Heart right ventricle (tissue), 16 donors: ENCODE data around the gene MEF2B. TPM values are rescaled to one million over a fixed set of nuclear protein-coding genes. Genes with fewer than 3 reads are reported as not detected.

Experiments
- ATAC-seq, 8 donors: fragments of 200-7000 bp; cut with Tn5 transposase; one replicate each; pipeline ENCODE4 v1.9.1; 2020; ENCODE audit warnings: mild to moderate bottlenecking in 8 of 8, moderate library complexity in 8 of 8, moderate number of reproducible peaks in 1 of 8
- DNase-seq, 2 donors: peaks; one replicate each; pipeline ENCODE4 v3.0.0-alpha.2; 2020
- H3K27ac ChIP-seq, 10 donors: fragments of 200-600 bp; sonication (generic) in 2 of 10; one replicate each; pipeline versions ENCODE4 v1.5.0 to v1.8.0; 2020 to 2022; ENCODE audit warnings: mild to moderate bottlenecking in 3 of 10
- H3K27me3 ChIP-seq, 7 donors: fragments of 200-600 bp; one replicate each; pipeline ENCODE4 v1.8.0; 2021 to 2022; ENCODE audit warnings: mild to moderate bottlenecking in 2 of 7
- H3K36me3 ChIP-seq, 9 donors: fragments of 200-600 bp; sonication (generic) in 1 of 9; one replicate each; pipeline versions ENCODE4 v1.5.0 to v1.8.0; 2020 to 2022; ENCODE audit warnings: mild to moderate bottlenecking in 2 of 9
- H3K4me1 ChIP-seq, 9 donors: fragments of 200-600 bp; sonication (generic) in 1 of 9; one replicate each; pipeline versions ENCODE4 v1.5.0 to v1.8.0; 2020 to 2022; ENCODE audit warnings: mild to moderate bottlenecking in 4 of 9
- H3K4me3 ChIP-seq, 10 donors: fragments of 200-600 bp; sonication (generic) in 2 of 10; one replicate each; pipeline versions ENCODE4 v1.5.0 to v1.8.0; 2020 to 2022; ENCODE audit warnings: mild to moderate bottlenecking in 7 of 10, moderate library complexity in 2 of 10
- H3K9me3 ChIP-seq, 11 donors: fragments of 200-600 bp in 10 of 11; sonication (generic) in 2 of 11; one replicate each; pipeline versions ENCODE4 v1.5.0 to v1.8.0; 2013 to 2022; ENCODE audit warnings: mild to moderate bottlenecking in 2 of 11, control low read depth in 1 of 11, moderate library complexity in 1 of 11
- WGBS, 2 donors: extraction: QIAGEN DNeasy Blood & Tissue Kit; methylation state at CpG; one replicate each; pipeline ENCODE4 v1.1.7; 2013; ENCODE audit warnings: inconsistent platforms in 1 of 2; 5-methylcytosine and 5-hydroxymethylcytosine counted together
- intact Hi-C, 10 donors: fragments of 100-400 bp; cut with DNase I; formaldehyde crosslinking; loops; one replicate each; pipeline versions ENCODE4 v1.11.1 to v1.14.2; 2022
- polyA plus RNA-seq, 2 donors: library from polyadenylated mRNA; stranded (reverse); fragments of 200-250 nt; gene quantifications; one replicate each; pipeline ENCODE4 v1.2.3, GENCODE V29; 2013
- total RNA-seq, 10 donors: library from RNA; stranded (reverse); fragmentation: NEBNext Ultra II Directional in 3 of 10; extraction: Animal tissue kit (Norgen Biotek cat#: 25700) in 3 of 10; gene quantifications; one replicate each; pipeline versions ENCODE4 v1.2.1 to v1.2.4, GENCODE V29; 2021 to 2023
- TF ChIP-seq, protein P1 (sequence below), 9 donors: fragments of 200-600 bp; sonication (generic) in 2 of 9; IDR thresholded peaks; one replicate each; pipeline versions ENCODE4 v1.5.0 to v1.8.0; 2021 to 2022; ENCODE audit warnings: antibody characterized with exemption in 9 of 9, mild to moderate bottlenecking in 5 of 9, moderate library complexity in 1 of 9
- donor health status: Arrhythmogenic right ventricular cardiomyopathy.
- donor health status: ischemic (EF 13 %, LVEDD 7.1; RV severe dilation, severe dysfunction).
- donor health status: healthy with polysubstance abuse.
- donor health status: DM: no; HTN: yes; CAD: no.
- donor health status: DM: no; HTN: no; CAD: no.
- donor health status: ischemic (EF 25% LVEDD 6.9; RV normal size, moderate dysfunction).
- donor health status: ischemic (EF 25% LVEDD 5.7; RV mildly dilated, moderate dysfunction).
- donor health status: healthy.
- donor health status: DM: yes; HTN: yes; CAD: no.
- donor health status: Ischemic cardiomyopathy.
- donor health status: ischemic (EF 35%, LVEDD 5.7; RV mildly dilated, moderate dysfunction).
- donor health status: nonischemic (EF 11% LVEDD 7.7; RV severe dilation, severe dysfunction).
- donor health status: DM: yes; HTN: yes; CAD: no.
- donor health status: PGD.
- donor health status: ischemic (EF 29% LVEDD 5.4; RV normal size, mild dysfunction).
- donor health status: nonischemic (EF 23%, LVEDD 6.1; RV moderate dilation, normal function).

The MEF2B gene
- total and polyA plus RNA-seq, 12 donors = 0.34 to 2.3 (median 0.54) TPM; not detected in 3

DNA sequence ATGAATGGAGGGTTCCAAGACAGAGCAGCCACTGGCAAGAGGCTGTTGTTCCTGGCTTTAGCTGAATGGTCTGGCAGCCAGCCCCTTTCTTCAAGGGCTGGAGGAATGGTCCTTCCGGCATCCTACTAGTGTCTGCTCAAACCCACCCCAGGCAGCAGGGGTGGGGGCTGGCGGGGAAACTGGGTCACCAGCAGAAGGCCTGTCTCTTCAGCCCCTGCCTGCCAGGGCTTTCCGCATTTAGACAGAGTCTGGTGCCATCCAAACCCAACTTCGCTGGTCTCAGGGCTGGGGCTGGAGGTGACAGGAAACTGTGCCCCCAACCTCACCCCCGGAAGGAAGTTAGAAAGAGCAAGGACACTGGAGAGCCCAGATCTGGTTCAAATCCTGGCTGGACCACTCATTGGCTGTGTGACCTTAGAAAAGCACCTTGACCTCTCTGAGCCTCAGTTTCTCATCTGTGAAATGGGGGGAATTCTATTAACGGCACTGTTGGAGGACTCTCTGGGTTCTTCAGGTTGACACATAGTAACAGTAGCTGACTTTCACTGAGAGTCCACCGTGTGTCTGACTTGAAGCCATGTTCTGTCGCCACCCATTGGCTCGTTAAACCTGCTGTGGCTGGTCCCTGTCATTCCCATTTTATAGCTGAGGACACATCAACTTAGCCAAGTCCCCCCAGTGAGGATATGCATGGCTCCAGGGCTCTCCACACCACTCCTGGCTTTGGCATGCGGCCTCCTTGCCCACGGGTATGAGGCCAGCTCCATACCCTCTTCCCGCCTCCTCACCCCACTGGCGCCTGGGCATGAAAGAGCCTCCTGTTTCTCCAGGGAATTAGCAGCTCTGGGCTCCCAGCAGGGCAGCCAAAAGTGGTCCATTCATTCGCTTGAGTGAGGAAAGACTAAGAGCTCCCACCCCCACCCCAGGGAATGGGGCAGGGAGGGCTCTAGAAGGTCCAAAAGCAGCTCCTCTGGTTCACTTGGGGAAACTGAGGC is 35.6 kb upstream of the MEF2B start:
- peaks cover 4 to 15% (median 10%) of the 10 kb centered on the region in 9 donors for H3K4me1 ChIP-seq
- DNase-seq = no peak
- peaks cover 0 to 37% (median 29%) of the 10 kb centered on the region in 7 donors for H3K27me3 ChIP-seq
- 38 to 47% methylated on average over 14 of the region's 14 CpGs for WGBS, 2 donors
- TF ChIP-seq, protein P1, sequence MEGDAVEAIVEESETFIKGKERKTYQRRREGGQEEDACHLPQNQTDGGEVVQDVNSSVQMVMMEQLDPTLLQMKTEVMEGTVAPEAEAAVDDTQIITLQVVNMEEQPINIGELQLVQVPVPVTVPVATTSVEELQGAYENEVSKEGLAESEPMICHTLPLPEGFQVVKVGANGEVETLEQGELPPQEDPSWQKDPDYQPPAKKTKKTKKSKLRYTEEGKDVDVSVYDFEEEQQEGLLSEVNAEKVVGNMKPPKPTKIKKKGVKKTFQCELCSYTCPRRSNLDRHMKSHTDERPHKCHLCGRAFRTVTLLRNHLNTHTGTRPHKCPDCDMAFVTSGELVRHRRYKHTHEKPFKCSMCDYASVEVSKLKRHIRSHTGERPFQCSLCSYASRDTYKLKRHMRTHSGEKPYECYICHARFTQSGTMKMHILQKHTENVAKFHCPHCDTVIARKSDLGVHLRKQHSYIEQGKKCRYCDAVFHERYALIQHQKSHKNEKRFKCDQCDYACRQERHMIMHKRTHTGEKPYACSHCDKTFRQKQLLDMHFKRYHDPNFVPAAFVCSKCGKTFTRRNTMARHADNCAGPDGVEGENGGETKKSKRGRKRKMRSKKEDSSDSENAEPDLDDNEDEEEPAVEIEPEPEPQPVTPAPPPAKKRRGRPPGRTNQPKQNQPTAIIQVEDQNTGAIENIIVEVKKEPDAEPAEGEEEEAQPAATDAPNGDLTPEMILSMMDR (IDR thresholded peaks at IDR 0.05) = no peak
- peaks cover 0 to 16% (median 0%) of the 10 kb centered on the region in 9 donors for H3K36me3 ChIP-seq
- H3K9me3 ChIP-seq = no peaks in the 10 kb centered on the region
- H3K4me3 ChIP-seq = no peak overlapping the region
- no peak overlapping the region for H3K27ac ChIP-seq
- intact Hi-C loops = no loop called here
- ATAC-seq = no peak

DNA sequence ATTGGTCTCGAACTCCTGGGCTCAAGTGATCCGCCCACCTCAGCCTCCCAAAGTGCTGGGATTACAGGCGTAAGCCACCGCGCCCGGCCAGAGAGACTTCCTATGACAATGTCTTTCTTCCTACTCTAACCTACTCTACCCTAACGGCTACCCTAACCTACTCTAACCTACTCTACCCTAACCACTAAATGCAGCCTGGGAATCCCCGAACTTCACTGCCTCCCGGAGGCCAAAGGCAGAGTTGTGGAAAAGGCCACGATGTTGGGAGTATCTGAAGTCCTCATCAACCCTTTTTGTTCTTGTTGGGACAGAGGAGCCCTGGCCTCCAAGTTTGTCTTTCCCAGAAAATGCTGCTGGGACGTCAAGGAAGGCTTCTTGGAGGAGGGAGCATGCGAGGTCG is 34.1 kb upstream of the MEF2B start:
- ATAC-seq (no peak), DNase-seq (no peak)
- peak overlapping the region in 1 of 10 donors; percentile 63 for H3K4me3 ChIP-seq
- no peaks in the 10 kb centered on the region for H3K9me3 ChIP-seq
- intact Hi-C loops = no loop called here
- TF ChIP-seq, protein P1 (IDR thresholded peaks at IDR 0.05) = no peak
- H3K4me1 ChIP-seq = peaks cover 4 to 15% (median 10%) of the 10 kb centered on the region in 9 donors
- H3K36me3 ChIP-seq = peaks cover 0 to 31% (median 0%) of the 10 kb centered on the region in 9 donors
- H3K27me3 ChIP-seq = peaks cover 0 to 22% (median 16%) of the 10 kb centered on the region in 7 donors
- no peak overlapping the region for H3K27ac ChIP-seq
- 67 to 71% methylated on average over 13 of the region's 13 CpGs for WGBS, 2 donors

DNA sequence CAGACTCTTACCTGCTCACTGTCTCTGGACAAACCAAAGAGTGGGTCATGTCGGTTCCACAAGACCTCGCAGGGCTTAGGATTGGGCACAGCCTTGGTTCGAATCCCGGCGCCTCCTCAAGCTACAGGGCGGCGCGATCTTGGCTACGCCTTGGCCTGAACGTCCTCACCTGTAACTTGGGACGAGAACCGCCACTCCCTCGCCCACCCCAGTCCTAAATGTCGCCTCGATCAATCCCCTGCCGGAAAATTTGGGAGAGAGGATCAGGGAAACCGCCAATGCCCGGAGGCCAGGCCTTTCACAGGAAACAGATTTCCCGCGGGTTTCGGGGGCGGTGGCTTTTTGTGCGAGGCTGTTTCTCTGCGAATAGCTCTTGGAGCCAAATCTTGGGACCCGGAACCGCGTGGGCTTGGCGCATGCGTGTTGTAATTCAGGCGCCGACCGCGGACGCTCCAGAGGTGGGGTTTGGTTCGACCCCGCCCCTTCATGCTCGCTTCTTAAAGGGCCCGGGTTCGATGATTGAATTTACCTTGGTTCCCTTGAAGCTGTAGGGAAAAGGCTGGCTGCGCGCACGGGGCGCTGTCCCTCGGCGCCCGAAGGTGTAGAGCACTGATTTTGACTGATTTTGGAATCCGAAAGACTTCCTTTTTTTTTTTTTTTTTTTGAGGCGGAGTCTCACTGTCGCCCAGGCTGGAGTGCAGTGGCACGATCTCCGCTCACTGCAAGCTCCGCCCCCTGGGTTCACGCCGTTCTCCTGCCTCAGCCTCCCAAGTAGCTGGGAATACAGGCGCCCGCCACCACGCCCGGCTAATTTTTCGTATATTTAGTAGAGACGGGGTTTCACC is 33.2 kb upstream of the MEF2B start, which contains the start of gene NR2C2AP:
Gene NR2C2AP, minus strand, starts transcription at position 403 of the 845 bp plus-strand sequence. Its CDS starts 354 bp downstream, at position 49.
- Histone ChIP-seq H3K9me3 (no peaks in the 10 kb centered on the region), H3K4me3 (peak within 1 kb of the TSS; percentile 43 to 75 (median 62)), H3K27ac (peak within 1 kb of the TSS in 9 of 10 donors; percentile 61 to 87 (median 80)), H3K36me3 (peaks cover 0 to 40% (median 9%) of the 10 kb centered on the region in 9 donors), H3K4me1 (peaks cover 4 to 15% (median 10%) of the 10 kb centered on the region in 9 donors), H3K27me3 (peaks cover 0 to 12% (median 9%) of the 10 kb centered on the region in 7 donors)
- intact Hi-C loops = loop anchor here in 1 of 10 donors (1.0 kb wide), 1 partner anchor 11 kb away; the partner anchor contains the start of genes BORCS8 and RFXANK
- peak; percentile 85 to 98 (median 96) for ATAC-seq
- TF ChIP-seq, protein P1 (IDR thresholded peaks at IDR 0.05) = no peak
- WGBS, 2 donors = 6 to 8% methylated on average over 60 of the region's 60 CpGs
- peak; percentile 93 for DNase-seq
